GM12864 (cell line): ENCODE measurements around the gene EPHB2.

Experiments
- DNase-seq: peaks from one replicate; pipeline ENCODE4 v3.0.0-alpha.2; 2011; ENCODE audit warnings: low read depth
- H3K4me3 ChIP-seq: 2 replicates; pipeline ENCODE4 v1.5.1; 2011; ENCODE audit warnings: mild to moderate bottlenecking, low read depth, low read length, control low read depth
- CTCF ChIP-seq: IDR thresholded peaks from 2 replicates; pipeline ENCODE4 v1.5.1; 2011; ENCODE audit warnings: low read depth, mild to moderate bottlenecking, moderate library complexity, low read length, control low read depth, inconsistent platforms; ENCODE audit errors: missing control alignments

The EPHB2 gene

GRCh38 chr1:22821027-22821426 is 110.4 kb downstream of the EPHB2 start:
- no peak for TF ChIP-seq CTCF
- H3K4me3 ChIP-seq = no peak overlapping the region
- DNase-seq = no peak

GRCh38 chr1:22822371-22822770 is 111.7 kb downstream of the EPHB2 start:
- TF ChIP-seq CTCF = no peak
- no peak overlapping the region for H3K4me3 ChIP-seq
- DNase-seq = no peak

- no peak overlapping the region for H3K4me3 ChIP-seq
- no peak for TF ChIP-seq CTCF
- no peak for DNase-seq
Observed at GRCh38 chr1:22824466-22824865, 113.8 kb downstream of the EPHB2 start.

GRCh38 chr1:22824975-22825374 is 114.3 kb downstream of the EPHB2 start:
- DNase-seq = no peak
- TF ChIP-seq CTCF = no peak
- H3K4me3 ChIP-seq = no peak overlapping the region

GRCh38 chr1:22825486-22826189 is 115.0 kb downstream of the EPHB2 start:
- DNase-seq = no peak
- TF ChIP-seq CTCF = no peak
- H3K4me3 ChIP-seq = no peak overlapping the region

GRCh38 chr1:22826604-22827580 is 116.3 kb downstream of the EPHB2 start:
- TF ChIP-seq CTCF = no peak
- H3K4me3 ChIP-seq = no peak overlapping the region
- no peak for DNase-seq
